Fibroblast of lung (primary cell): ENCODE measurements around the gene COL6A2. TPM values are rescaled to one million over a fixed set of nuclear protein-coding genes. Genes with fewer than 3 reads are reported as not detected.

Source experiments
- DNase-seq, 2 donors: peaks; one replicate each; pipeline versions ENCODE4 v3.0.0 to v3.0.0-alpha.2; 2010; ENCODE audit warnings: low read depth in 2 of 2
- H2AFZ ChIP-seq: 2 replicates; pipeline ENCODE4 v1.5.1; 2012; ENCODE audit warnings: low read length, control low read depth, inconsistent platforms
- H3K27ac ChIP-seq: 2 replicates; pipeline ENCODE4 v1.5.1; 2011; ENCODE audit warnings: low read length, control low read depth; ENCODE audit not compliant: insufficient read depth
- H3K27me3 ChIP-seq: 2 replicates; pipeline ENCODE4 v1.5.1; 2011; ENCODE audit warnings: mild to moderate bottlenecking, low read length; ENCODE audit not compliant: control insufficient read depth, insufficient read depth
- H3K36me3 ChIP-seq: 2 replicates; pipeline ENCODE4 v1.5.1; 2011; ENCODE audit warnings: low read length; ENCODE audit not compliant: control insufficient read depth, insufficient read depth
- H3K4me1 ChIP-seq: 2 replicates; pipeline ENCODE4 v1.5.1; 2011; ENCODE audit warnings: low read length; ENCODE audit not compliant: control insufficient read depth, insufficient read depth; ENCODE audit errors: extremely low read depth
- H3K4me2 ChIP-seq: 2 replicates; pipeline ENCODE4 v1.5.1; 2011; ENCODE audit warnings: low read length, control low read depth; ENCODE audit not compliant: insufficient read depth; ENCODE audit errors: extremely low read depth
- H3K4me3 ChIP-seq, 4 experiments: fragments of 200-600 bp in 1 of 4; sonication (generic) in 1 of 4; replicated peaks in 1 of 4; 2 replicates each; pipeline ENCODE4 v1.5.1; 2011 to 2016; ENCODE audit warnings: low read length in 4 of 4, low read depth in 3 of 4, mild to moderate bottlenecking in 3 of 4, control low read depth in 2 of 4, inconsistent platforms in 1 of 4, mixed read lengths in 1 of 4; ENCODE audit not compliant: insufficient read depth in 1 of 4; ENCODE audit errors: control extremely low read depth in 1 of 4
- H3K79me2 ChIP-seq: 2 replicates; pipeline ENCODE4 v1.5.1; 2012; ENCODE audit warnings: mild to moderate bottlenecking, low read length, inconsistent platforms; ENCODE audit not compliant: control insufficient read depth, insufficient read depth
- H3K9ac ChIP-seq: 2 replicates; pipeline ENCODE4 v1.5.1; 2011; ENCODE audit warnings: mild to moderate bottlenecking, low read length, control low read depth; ENCODE audit not compliant: insufficient read depth
- H3K9me3 ChIP-seq: 2 replicates; pipeline ENCODE4 v1.5.1; 2012; ENCODE audit warnings: low read depth, low read length; ENCODE audit not compliant: control insufficient read depth, insufficient read depth
- H4K20me1 ChIP-seq: 2 replicates; pipeline ENCODE4 v1.5.1; 2011; ENCODE audit warnings: low read length; ENCODE audit not compliant: control insufficient read depth, insufficient read depth; ENCODE audit errors: extremely low read depth
- CTCF ChIP-seq, 2 donors: IDR thresholded peaks in 1 of 2; conservative IDR thresholded peaks in 1 of 2; 1 replicate in 1 of 2; 2 replicates in 1 of 2; pipeline ENCODE4 v1.5.1; 2011 to 2012; ENCODE audit warnings: low read length in 2 of 2, control low read depth in 1 of 2, inconsistent platforms in 1 of 2, low read depth in 1 of 2, mild to moderate bottlenecking in 1 of 2
- EZH2 ChIP-seq: IDR thresholded peaks from 2 replicates; pipeline ENCODE4 v1.5.1; 2012; ENCODE audit warnings: low read length, control low read depth, mild to moderate bottlenecking; ENCODE audit errors: missing control alignments
- polyA plus RNA-seq, 2 donors: library from polyadenylated mRNA; depleted of rRNA in 1 of 2; stranded (reverse) in 1 of 2; unstranded in 1 of 2; fragments of >200 nt; gene quantifications; 2 replicates each; pipeline ENCODE4 v1.2.1, GENCODE V29; 2011 to 2012; ENCODE audit warnings: missing spikeins in 1 of 2
- total RNA-seq: library from RNA; depleted of rRNA; stranded (reverse); fragments of >200 nt; gene quantifications from 2 replicates; pipeline ENCODE4 v1.2.1, GENCODE V29; 2014

Gene COL6A2
- total and polyA plus RNA-seq, 2 donors (not counting 1 experiment from before 2014, with no cell fraction given): 702 to 782 TPM

- no peak overlapping the region for H3K27ac ChIP-seq
- no peaks in the 10 kb centered on the region for H3K4me1 ChIP-seq
- no peaks in the 10 kb centered on the region for H4K20me1 ChIP-seq
- no peaks in the 10 kb centered on the region for H3K36me3 ChIP-seq
- H3K9me3 ChIP-seq: no peaks in the 10 kb centered on the region
- no peaks in the 10 kb centered on the region for H3K79me2 ChIP-seq
- H3K9ac ChIP-seq: no peak overlapping the region
- H3K4me2 ChIP-seq: no peak overlapping the region
- no peaks in the 10 kb centered on the region for H3K27me3 ChIP-seq
- no peak overlapping the region for H3K4me3 ChIP-seq
- H2AFZ ChIP-seq: no peak overlapping the region
- TF ChIP-seq EZH2 (no peak), CTCF (conservative IDR thresholded peaks at IDR 0.05 in 1 of 2, IDR thresholded peaks at IDR 0.05 in 1 of 2; ENCODE audit: low read depth in 1 of 2, low read length in 2 of 2) (no peak)
- DNase-seq: no peak
Observed at GRCh38 chr21:46163380-46163779, 65.5 kb downstream of the COL6A2 start.

- Histone ChIP-seq H3K4me3 (no peak overlapping the region), H3K4me1 (no peaks in the 10 kb centered on the region), H2AFZ (no peak overlapping the region), H3K9me3 (no peaks in the 10 kb centered on the region), H3K36me3 (no peaks in the 10 kb centered on the region), H4K20me1 (no peaks in the 10 kb centered on the region), H3K4me2 (no peak overlapping the region), H3K9ac (no peak overlapping the region), H3K27ac (no peak overlapping the region), H3K79me2 (no peaks in the 10 kb centered on the region), H3K27me3 (no peaks in the 10 kb centered on the region)
- TF ChIP-seq EZH2 (no peak), CTCF (conservative IDR thresholded peaks at IDR 0.05 in 1 of 2, IDR thresholded peaks at IDR 0.05 in 1 of 2; ENCODE audit: low read depth in 1 of 2, low read length in 2 of 2) (no peak)
- no peak for DNase-seq
Observed at GRCh38 chr21:46165098-46165497, 67.2 kb downstream of the COL6A2 start.

GRCh38 chr21:46168238-46168637, 70.3 kb downstream of the COL6A2 start:
- H3K9me3 ChIP-seq: no peaks in the 10 kb centered on the region

More at GRCh38 chr21:46168238-46168637, 70.3 kb downstream of the COL6A2 start:
- no peaks in the 10 kb centered on the region for H3K4me1 ChIP-seq
- no peak overlapping the region for H3K27ac ChIP-seq
- no peak overlapping the region for H3K9ac ChIP-seq
- no peak for DNase-seq
- H3K36me3 ChIP-seq: no peaks in the 10 kb centered on the region
- no peaks in the 10 kb centered on the region for H3K79me2 ChIP-seq
- H3K4me2 ChIP-seq: no peak overlapping the region
- no peaks in the 10 kb centered on the region for H4K20me1 ChIP-seq
- no peaks in the 10 kb centered on the region for H3K27me3 ChIP-seq
- H2AFZ ChIP-seq: no peak overlapping the region
- TF ChIP-seq CTCF (conservative IDR thresholded peaks at IDR 0.05 in 1 of 2, IDR thresholded peaks at IDR 0.05 in 1 of 2; ENCODE audit: low read depth in 1 of 2, low read length in 2 of 2): no peak
- no peak for TF ChIP-seq EZH2
- no peak overlapping the region for H3K4me3 ChIP-seq
